H1 (cell line): ENCODE measurements around the gene SLC46A3.

Experiments
- CTCF ChIP-seq, 3 experiments: IDR thresholded peaks; 1 replicate in 2 of 3; 2 replicates in 1 of 3; pipeline versions ENCODE4 v1.5.1 to v1.6.1; 2011; ENCODE audit warnings: low read length in 3 of 3, mild to moderate bottlenecking in 3 of 3, inconsistent platforms in 2 of 3, low read depth in 1 of 3, moderate library complexity in 1 of 3; ENCODE audit not compliant: insufficient read depth in 1 of 3; ENCODE audit errors: control extremely low read depth in 1 of 3
- JUN ChIP-seq: IDR thresholded peaks from 2 replicates; pipeline ENCODE4 v1.6.1; 2011; ENCODE audit warnings: low read depth, mild to moderate bottlenecking, improper control_type of control experiment, low read length
- TCF12 ChIP-seq: IDR thresholded peaks from 2 replicates; pipeline ENCODE4 v1.6.1; 2011; ENCODE audit warnings: low read depth, mild to moderate bottlenecking, low read length

DNA sequence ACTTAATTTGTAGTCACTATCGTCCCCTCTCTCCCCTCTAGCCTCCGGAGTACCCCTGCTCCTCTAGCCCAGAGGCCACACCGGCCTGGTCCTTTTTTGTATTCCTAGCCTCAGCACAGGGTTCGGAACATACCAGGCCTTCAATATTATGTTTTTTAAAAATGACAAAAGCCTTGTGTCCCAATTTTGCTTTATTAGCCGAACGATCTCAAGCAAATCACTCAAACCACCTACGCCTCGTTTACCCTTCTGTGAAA, 60.3 kb downstream of the SLC46A3 start:
- TF ChIP-seq JUN (no peak), TCF12 (no peak), CTCF (IDR thresholded peaks at IDR 0.05; ENCODE audit: control extremely low read depth in 1 of 3, insufficient read depth in 1 of 3, low read depth in 1 of 3, low read length in 3 of 3) (no peak)
